OCI-LY1 (cell line): Measurements from ENCODE around the gene CTNNA3.
"Not testable (repeated sequence)": the region's sequence is repeated elsewhere in the genome, so short reads cannot be mapped to it uniquely, and the experiment has no call there.

Experiments
- H2AFZ ChIP-seq: fragments of 200-600 bp; sonication (generic), shearing (Covaris generic); 2 replicates; pipeline ENCODE4 v1.6.0; 2014; ENCODE audit warnings: antibody characterized with exemption, mild to moderate bottlenecking, low read length
- H3F3A ChIP-seq: fragments of 200-600 bp; sonication (generic), shearing (Covaris generic); 2 replicates; pipeline ENCODE4 v1.6.0; 2014; ENCODE audit warnings: mild to moderate bottlenecking, antibody characterized with exemption, low read length, moderate library complexity; ENCODE audit not compliant: insufficient read depth
- H3K27ac ChIP-seq: fragments of 200-600 bp; sonication (generic); 2 replicates; pipeline ENCODE4 v1.5.1; 2014; ENCODE audit warnings: low read length, mixed run types, mild to moderate bottlenecking, low read depth; ENCODE audit not compliant: poor library complexity, severe bottlenecking
- H3K27me3 ChIP-seq: fragments of 200-600 bp; sonication (generic); 2 replicates; pipeline ENCODE4 v1.6.0; 2014; ENCODE audit warnings: antibody characterized with exemption, mild to moderate bottlenecking, low read length, moderate library complexity; ENCODE audit not compliant: insufficient read depth
- H3K36me3 ChIP-seq: fragments of 200-600 bp; sonication (generic); 2 replicates; pipeline ENCODE4 v1.6.1; 2014; ENCODE audit warnings: mild to moderate bottlenecking, antibody characterized with exemption, low read length, moderate library complexity, mixed read lengths; ENCODE audit not compliant: insufficient read depth
- H3K4me1 ChIP-seq: fragments of 200-600 bp; sonication (generic); 2 replicates; pipeline ENCODE4 v1.5.1; 2014; ENCODE audit warnings: mild to moderate bottlenecking, low read length, moderate library complexity; ENCODE audit not compliant: insufficient read depth, severe bottlenecking
- H3K4me2 ChIP-seq: fragments of 200-600 bp; sonication (generic), shearing (Covaris generic); 2 replicates; pipeline ENCODE4 v1.6.1; 2014; ENCODE audit warnings: low read length
- H3K4me3 ChIP-seq: fragments of 200-600 bp; sonication (generic); 2 replicates; pipeline ENCODE4 v1.5.1; 2014; ENCODE audit warnings: low read length, low read depth, mild to moderate bottlenecking, mixed read lengths; ENCODE audit not compliant: poor library complexity, severe bottlenecking
- H3K79me2 ChIP-seq: fragments of 200-600 bp; shearing (Covaris generic); 2 replicates; pipeline ENCODE4 v1.6.1; 2016; ENCODE audit warnings: mixed run types, low read length, mixed read lengths; ENCODE audit not compliant: insufficient read depth
- H3K9ac ChIP-seq: fragments of 200-600 bp; sonication (generic), shearing (Covaris generic); 2 replicates; pipeline ENCODE4 v1.6.1; 2014; ENCODE audit warnings: mild to moderate bottlenecking, low read length, mixed read lengths
- H3K9me2 ChIP-seq: fragments of 200-600 bp; sonication (generic), shearing (Covaris generic); 2 replicates; pipeline ENCODE4 v1.6.1; 2014; ENCODE audit warnings: low read depth, mild to moderate bottlenecking, low read length, mixed read lengths
- H3K9me3 ChIP-seq: fragments of 200-600 bp; shearing (Covaris generic); 2 replicates; pipeline ENCODE4 v1.6.1; 2014; ENCODE audit warnings: low read length, mixed read lengths
- H4K20me1 ChIP-seq: fragments of 200-600 bp; sonication (generic), shearing (Covaris generic); 2 replicates; pipeline ENCODE4 v1.6.0; 2016; ENCODE audit warnings: mild to moderate bottlenecking, low read length; ENCODE audit not compliant: insufficient read depth
- CTCF ChIP-seq: fragments of 200-600 bp; sonication (generic), shearing (Covaris generic); IDR thresholded peaks from 2 replicates; pipeline ENCODE4 v1.5.1; 2017; ENCODE audit warnings: mild to moderate bottlenecking, antibody characterized with exemption, low read length, moderate library complexity, mixed read lengths
- EZH2 ChIP-seq: fragments of 200-600 bp; sonication (generic), shearing (Covaris generic); IDR thresholded peaks from 2 replicates; pipeline ENCODE4 v1.8.0; 2017; ENCODE audit warnings: borderline replicate concordance, mixed run types, mild to moderate bottlenecking, antibody characterized with exemption, low read length, moderate library complexity, mixed read lengths

CTNNA3 gene

GRCh38 chr10:67723601-67724000, 27.6 kb upstream of the CTNNA3 start:
- Histone ChIP-seq H3K4me2 (no peak overlapping the region), H3K27me3 (no peaks in the 10 kb centered on the region), H4K20me1 (no peaks in the 10 kb centered on the region), H3K27ac (no peak overlapping the region), H3K9me3 (no peaks in the 10 kb centered on the region), H3F3A (no peaks in the 10 kb centered on the region), H3K4me3 (no peak overlapping the region), H3K36me3 (no peaks in the 10 kb centered on the region), H3K9ac (no peak overlapping the region), H3K4me1 (no peaks in the 10 kb centered on the region), H3K79me2 (no peaks in the 10 kb centered on the region), H3K9me2 (no peaks in the 10 kb centered on the region), H2AFZ (no peak overlapping the region)
- TF ChIP-seq CTCF (no peak), EZH2 (no peak)

GRCh38 chr10:67722113-67722512, 26.1 kb upstream of the CTNNA3 start:
- no peaks in the 10 kb centered on the region for H3K4me1 ChIP-seq
- no peaks in the 10 kb centered on the region for H3K36me3 ChIP-seq
- H3K9ac ChIP-seq, result no peak overlapping the region
- H3K4me2 ChIP-seq, result no peak overlapping the region
- H3K4me3 ChIP-seq, result no peak overlapping the region
- no peaks in the 10 kb centered on the region for H3K9me3 ChIP-seq
- no peak overlapping the region for H3K27ac ChIP-seq
- H3F3A ChIP-seq, result no peaks in the 10 kb centered on the region
- no peaks in the 10 kb centered on the region for H3K9me2 ChIP-seq
- H3K79me2 ChIP-seq, result no peaks in the 10 kb centered on the region
- H2AFZ ChIP-seq, result no peak overlapping the region
- H3K27me3 ChIP-seq, result no peaks in the 10 kb centered on the region
- TF ChIP-seq CTCF (no peak), EZH2 (no peak)
- H4K20me1 ChIP-seq, result no peaks in the 10 kb centered on the region

GRCh38 chr10:67716455-67716854, 20.5 kb upstream of the CTNNA3 start:
- H3K36me3 ChIP-seq, H2AFZ ChIP-seq, H3K27me3 ChIP-seq, H3K9me3 ChIP-seq, H3K27ac ChIP-seq, H4K20me1 ChIP-seq, H3K4me1 ChIP-seq, H3K4me3 ChIP-seq, H3K9ac ChIP-seq, H3K4me2 ChIP-seq, H3K9me2 ChIP-seq, H3F3A ChIP-seq, H3K79me2 ChIP-seq: not testable (repeated sequence)

- H3K9ac ChIP-seq, result no peak overlapping the region
- H3K9me2 ChIP-seq, result no peaks in the 10 kb centered on the region
- H3K36me3 ChIP-seq, result no peaks in the 10 kb centered on the region
- no peaks in the 10 kb centered on the region for H3K79me2 ChIP-seq
- no peaks in the 10 kb centered on the region for H3K4me1 ChIP-seq
- no peak for TF ChIP-seq EZH2
- TF ChIP-seq CTCF, result no peak
- H3K4me2 ChIP-seq, result no peak overlapping the region
- no peak overlapping the region for H3K27ac ChIP-seq
- no peaks in the 10 kb centered on the region for H3K9me3 ChIP-seq
- H3K27me3 ChIP-seq, result no peaks in the 10 kb centered on the region
- H2AFZ ChIP-seq, result no peak overlapping the region
- no peaks in the 10 kb centered on the region for H3F3A ChIP-seq
- H3K4me3 ChIP-seq, result no peak overlapping the region
- no peaks in the 10 kb centered on the region for H4K20me1 ChIP-seq
These were observed 9.9 kb upstream of the CTNNA3 start for GRCh38 chr10:67705921-67706320.

- not testable (repeated sequence) for H3K9ac ChIP-seq, H3K4me3 ChIP-seq, H3K36me3 ChIP-seq, H2AFZ ChIP-seq, H3K9me3 ChIP-seq, H3K27ac ChIP-seq, H3K79me2 ChIP-seq, H3K9me2 ChIP-seq, H4K20me1 ChIP-seq, H3K4me2 ChIP-seq, H3F3A ChIP-seq, H3K27me3 ChIP-seq, H3K4me1 ChIP-seq
These were observed 3.7 kb upstream of the CTNNA3 start for GRCh38 chr10:67699613-67700270.
